ENCODE results near the gene NTN3. TPM values are rescaled to one million over a fixed set of nuclear protein-coding genes. Genes with fewer than 3 reads are reported as not detected.

NTN3 gene
- total and polyA plus RNA-seq, 2 of the 8 experiments (the other 6 are each of a cell fraction or from before 2014, with no cell fraction given) = 0.30 to 0.34 TPM

- Histone ChIP-seq H2BK12ac (ENCODE audit: low read depth, low read length) (no peak overlapping the region), H3K4me2 (ENCODE audit: insufficient read depth in 1 of 2, low read depth in 2 of 2, low read length in 2 of 2) (no peak overlapping the region), H3K27ac (ENCODE audit: low read depth, low read length) (no peak overlapping the region), H4K91ac (replicated peaks; ENCODE audit: insufficient read length, low read length) (no peak overlapping the region), H3K4ac (replicated peaks; ENCODE audit: insufficient read length, low read depth, low read length) (no peak overlapping the region), H3K27me3 (replicated peaks in 1 of 4; ENCODE audit: control insufficient read depth in 3 of 4, extremely low read depth in 1 of 4, insufficient read depth in 3 of 4, low read length in 3 of 4) (no peaks in the 10 kb centered on the region), H2BK120ac (replicated peaks; ENCODE audit: low read depth, low read length) (no peak overlapping the region), H3K9ac (replicated peaks in 1 of 4; ENCODE audit: extremely low read depth in 1 of 4, low read depth in 3 of 4, low read length in 3 of 4) (no peak overlapping the region), H3K14ac (ENCODE audit: insufficient read length) (no peak overlapping the region), H4K8ac (ENCODE audit: extremely low read depth, insufficient read depth, low read length) (no peak overlapping the region), H4K20me1 (replicated peaks in 1 of 2; ENCODE audit: control insufficient read depth in 1 of 2, insufficient read depth in 2 of 2, low read length in 2 of 2) (peaks cover 8 to 16% of the 10 kb centered on the region in 2 experiments), H3K4me3 (ENCODE audit: extremely low read depth in 1 of 4, insufficient read depth in 2 of 4, low read depth in 3 of 4, low read length in 4 of 4) (no peak overlapping the region), H2BK5ac (ENCODE audit: low read depth, low read length) (no peak overlapping the region), H2BK15ac (ENCODE audit: low read length) (no peak overlapping the region), H3K4me1 (replicated peaks in 1 of 4; ENCODE audit: control insufficient read depth in 3 of 4, insufficient read depth in 4 of 4, low read length in 3 of 4) (no peaks in the 10 kb centered on the region), H3K36me3 (ENCODE audit: control insufficient read depth in 2 of 4, insufficient read depth in 4 of 4, low read length in 3 of 4) (peaks cover 33 to 67% (median 51%) of the 10 kb centered on the region in 4 experiments), H2AFZ (ENCODE audit: low read length) (no peak overlapping the region), H2AK5ac (ENCODE audit: low read depth, low read length) (no peak overlapping the region), H4K5ac (ENCODE audit: insufficient read length, low read depth, low read length) (no peak overlapping the region), H3K23ac (ENCODE audit: insufficient read length) (no peak overlapping the region), H3K79me1 (ENCODE audit: low read depth, low read length) (no peaks in the 10 kb centered on the region), H3K56ac (replicated peaks; ENCODE audit: insufficient read length, low read depth, low read length) (no peak overlapping the region), H2BK20ac (ENCODE audit: low read length) (no peak overlapping the region), H3K18ac (ENCODE audit: extremely low read depth, low read length) (no peak overlapping the region), H3K23me2 (ENCODE audit: low read depth, low read length) (no peaks in the 10 kb centered on the region), H3K79me2 (ENCODE audit: control insufficient read depth in 1 of 2, insufficient read depth in 2 of 2, low read length in 2 of 2) (no peaks in the 10 kb centered on the region), H3K9me3 (ENCODE audit: insufficient read depth in 2 of 2, low read depth in 1 of 2, low read length in 1 of 2) (no peaks in the 10 kb centered on the region)
- CTCF ChIA-PET (ENCODE audit: partially characterized antibody) = interaction anchor here (1.0 to 1.8 kb wide), 3 partner anchors 13 to 58 kb away, joined by 3 to 7 read pairs (median 3); no protein-coding TSS in a partner anchor
- DNase-seq (ENCODE audit: low read depth in 1 of 2, low spot score in 2 of 2) (no peak), FAIRE-seq (no peak)
- TF ChIP-seq HDAC6 (IDR thresholded peaks at IDR 0.05; ENCODE audit: low read depth, low read length) = no peak
- TF ChIP-seq MAFK (IDR thresholded peaks at IDR 0.05; ENCODE audit: low read depth, low read length) = no peak
- TF ChIP-seq, protein P1, sequence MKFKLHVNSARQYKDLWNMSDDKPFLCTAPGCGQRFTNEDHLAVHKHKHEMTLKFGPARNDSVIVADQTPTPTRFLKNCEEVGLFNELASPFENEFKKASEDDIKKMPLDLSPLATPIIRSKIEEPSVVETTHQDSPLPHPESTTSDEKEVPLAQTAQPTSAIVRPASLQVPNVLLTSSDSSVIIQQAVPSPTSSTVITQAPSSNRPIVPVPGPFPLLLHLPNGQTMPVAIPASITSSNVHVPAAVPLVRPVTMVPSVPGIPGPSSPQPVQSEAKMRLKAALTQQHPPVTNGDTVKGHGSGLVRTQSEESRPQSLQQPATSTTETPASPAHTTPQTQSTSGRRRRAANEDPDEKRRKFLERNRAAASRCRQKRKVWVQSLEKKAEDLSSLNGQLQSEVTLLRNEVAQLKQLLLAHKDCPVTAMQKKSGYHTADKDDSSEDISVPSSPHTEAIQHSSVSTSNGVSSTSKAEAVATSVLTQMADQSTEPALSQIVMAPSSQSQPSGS (IDR thresholded peaks at IDR 0.05; ENCODE audit: low read length) = no peak
- TF ChIP-seq CEBPB (IDR thresholded peaks at IDR 0.05; ENCODE audit: low read depth, low read length) = no peak
- no peak for TF ChIP-seq TCF12 (IDR thresholded peaks at IDR 0.05; ENCODE audit: low read depth, low read length)
- POLR2A ChIA-PET (ENCODE audit: partially characterized antibody) = interaction anchor here (1.3 kb wide), 1 partner anchor 15 kb away, joined by 4 read pairs; the partner anchor contains the start of gene TEDC2
- WGBS, 2 experiments (ENCODE audit: extremely low coverage in 1 of 2, insufficient coverage in 1 of 2, insufficient read length in 1 of 2, insufficient replicate concordance in 2 of 2, low coverage in 1 of 2, low lambda C conversion rate in 2 of 2, missing lambda C conversion rate in 1 of 2) = 92% methylated on average over 8 of the region's 9 CpGs; no CpG with 5 or more reads in 1 of the 2 experiments
Observed at GRCh38 chr16:2443555-2443954, 27.5 kb upstream of the NTN3 start.
